NAMALWA (cell line): ENCODE results near the gene ZBTB47.

Experiments used
- DNase-seq: peaks from one replicate; pipeline ENCODE4 v3.0.0-alpha.2; 2015; ENCODE audit warnings: low spot score

The ZBTB47 gene

DNA sequence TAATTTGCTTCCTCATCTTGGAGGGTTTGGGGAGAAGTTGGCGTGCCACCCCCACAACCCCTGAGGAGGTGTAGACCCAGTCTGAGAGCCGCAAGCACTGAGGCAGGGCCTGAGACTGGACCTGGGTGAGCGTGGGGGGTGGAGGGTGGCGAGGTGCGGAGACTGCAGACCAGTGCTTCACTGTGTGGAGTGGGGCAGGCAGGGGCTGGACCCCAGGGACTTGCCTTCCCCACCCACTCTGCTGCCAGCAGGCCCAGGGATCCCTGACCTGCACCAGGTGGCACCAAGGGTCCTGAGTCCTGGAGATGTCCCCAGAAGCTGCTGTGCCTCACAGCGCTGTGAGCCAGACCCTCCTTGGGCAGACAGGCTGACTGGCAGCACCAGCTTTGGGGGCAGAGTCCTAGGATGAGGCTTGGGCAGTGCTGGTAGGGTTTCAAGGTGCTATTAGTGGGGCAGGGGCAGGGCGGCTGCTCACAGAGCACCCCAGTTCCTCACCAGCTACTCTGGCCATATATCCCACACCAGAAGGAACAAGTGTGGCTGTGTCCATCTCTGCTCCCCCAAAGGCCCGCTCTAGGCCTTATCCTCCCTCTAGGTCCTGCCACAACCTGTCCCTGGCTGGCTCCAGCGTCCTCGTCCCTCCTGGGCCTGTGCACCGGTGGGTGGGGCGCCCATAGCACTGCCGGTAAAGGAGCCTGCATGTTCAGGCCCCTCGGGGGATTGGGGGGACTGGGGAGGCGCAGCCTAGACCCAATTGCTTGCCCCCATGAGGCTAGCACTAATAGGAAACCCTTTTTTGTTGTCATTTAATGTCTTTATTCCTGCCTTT lies 11.8 kb downstream of the ZBTB47 start:
- no peak for DNase-seq

DNA sequence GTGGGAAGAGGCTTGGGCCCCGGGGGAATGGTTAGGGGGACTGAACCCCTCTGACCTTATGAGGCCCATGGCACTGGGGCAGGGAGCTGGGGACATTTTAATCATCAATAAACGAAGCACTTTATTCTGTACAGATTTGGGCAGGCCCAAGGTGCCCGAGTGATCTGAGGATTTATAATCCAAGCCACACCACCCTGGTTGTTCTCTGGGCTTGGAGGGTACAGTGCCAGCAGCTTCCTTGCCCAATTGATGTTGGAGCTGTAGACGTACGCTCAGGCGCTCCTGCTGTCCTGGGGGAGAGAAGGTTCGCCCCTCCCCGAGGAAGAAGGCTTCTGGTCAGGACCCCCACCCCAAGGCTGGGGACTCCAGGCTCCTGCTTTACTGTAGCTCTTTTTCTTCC lies 12.5 kb downstream of the ZBTB47 start:
- DNase-seq = no peak

DNA sequence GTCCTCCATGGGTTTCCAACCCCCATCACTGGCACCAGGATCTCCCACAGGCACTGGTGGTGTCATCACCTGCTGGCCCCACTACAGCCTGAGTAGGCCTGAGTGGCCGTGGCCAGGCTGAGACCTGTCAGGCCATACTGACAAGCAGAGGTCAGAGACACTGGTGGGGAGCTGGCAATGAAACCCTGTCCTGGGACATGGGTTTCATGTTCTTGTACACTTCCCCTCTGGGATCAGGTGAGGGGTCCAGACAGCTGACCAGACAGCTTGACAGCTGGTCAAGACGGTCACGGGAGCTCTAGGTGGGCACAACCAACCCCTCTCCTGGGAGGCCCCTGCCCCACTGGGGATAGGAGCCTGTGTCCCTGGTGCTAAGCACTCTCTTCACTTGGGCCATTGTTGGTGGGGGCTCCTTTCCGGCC lies 13.1 kb downstream of the ZBTB47 start:
- DNase-seq = no peak

DNA sequence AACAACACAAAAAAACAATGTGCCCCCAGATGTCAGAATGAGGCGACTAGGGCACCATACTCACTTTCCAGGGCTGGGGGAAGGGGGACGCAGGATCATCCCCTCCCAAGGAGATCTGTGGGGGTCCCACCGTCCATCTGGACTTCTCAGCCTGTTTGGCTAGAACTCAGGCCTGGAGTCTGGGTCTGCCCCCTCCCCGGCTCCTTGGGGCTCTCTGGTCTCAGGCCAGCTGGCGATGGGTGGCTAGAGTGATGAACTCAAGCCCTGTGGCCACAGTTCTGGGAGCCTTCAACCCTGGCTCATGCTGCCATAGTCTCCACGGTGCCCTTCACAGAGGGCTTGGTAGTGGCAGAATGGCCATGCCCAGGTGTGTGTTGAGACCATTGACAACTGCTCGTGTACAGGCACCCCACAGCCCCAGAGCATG lies 13.6 kb downstream of the ZBTB47 start:
- no peak for DNase-seq

DNA sequence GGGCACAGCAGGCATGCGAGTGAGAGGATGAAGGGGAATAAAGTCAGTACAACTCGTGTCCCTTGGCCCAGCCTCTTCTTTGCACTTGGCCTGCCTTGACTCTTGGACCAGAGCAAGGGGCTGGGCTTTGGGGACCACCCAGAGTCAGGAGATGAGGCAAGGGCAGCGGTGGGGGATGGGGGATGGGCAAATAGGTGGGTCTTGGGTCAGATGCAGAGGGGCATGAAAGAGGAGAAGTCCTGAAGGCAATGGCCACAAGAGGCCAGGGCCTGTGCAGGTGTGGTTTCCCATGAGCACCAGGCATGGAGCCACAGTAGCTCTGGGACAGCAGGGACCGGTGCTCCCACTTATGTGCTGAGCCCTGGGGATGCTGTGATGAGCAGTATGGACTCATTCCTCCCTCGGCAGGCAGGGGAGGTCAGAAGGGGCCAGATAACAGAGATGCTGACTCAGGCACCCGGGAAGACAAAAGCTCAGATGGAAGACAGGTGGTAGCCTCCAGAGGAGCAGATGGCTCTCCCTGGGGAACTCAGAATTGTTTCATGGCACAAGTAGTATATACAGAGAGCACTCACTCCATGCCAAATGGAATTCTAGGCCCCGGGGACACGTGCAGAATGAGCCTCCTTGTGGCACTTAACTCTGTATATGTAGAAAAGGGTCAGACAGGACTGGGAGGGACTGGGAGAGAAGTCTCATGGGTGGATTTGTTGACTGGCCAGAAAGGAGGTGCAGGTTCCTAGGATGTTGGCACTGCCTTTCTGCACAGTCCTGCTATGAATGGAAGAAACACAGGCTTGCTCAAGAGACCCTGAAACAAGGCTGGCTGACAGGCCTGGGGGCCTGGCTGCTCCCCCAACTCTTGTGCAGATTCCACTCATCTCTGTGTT lies 14.3 kb downstream of the ZBTB47 start:
- DNase-seq = no peak

DNA sequence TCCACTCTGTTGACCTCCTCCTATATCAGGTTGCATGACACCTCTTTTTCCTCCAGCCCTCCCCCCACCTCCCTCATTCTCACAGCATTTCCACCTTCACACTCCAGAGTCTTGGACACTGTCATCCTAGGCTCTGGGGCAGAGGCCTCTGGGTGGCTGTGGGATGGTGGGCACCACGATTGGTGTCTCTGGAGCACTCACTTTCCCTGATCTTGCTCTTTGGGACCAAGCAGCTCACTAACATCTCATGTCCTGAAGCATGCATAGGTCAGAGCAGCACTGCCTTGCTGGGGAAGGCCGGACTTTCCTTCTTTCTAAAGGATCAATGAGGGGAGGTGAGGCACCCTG lies 14.9 kb downstream of the ZBTB47 start:
- no peak for DNase-seq

DNA sequence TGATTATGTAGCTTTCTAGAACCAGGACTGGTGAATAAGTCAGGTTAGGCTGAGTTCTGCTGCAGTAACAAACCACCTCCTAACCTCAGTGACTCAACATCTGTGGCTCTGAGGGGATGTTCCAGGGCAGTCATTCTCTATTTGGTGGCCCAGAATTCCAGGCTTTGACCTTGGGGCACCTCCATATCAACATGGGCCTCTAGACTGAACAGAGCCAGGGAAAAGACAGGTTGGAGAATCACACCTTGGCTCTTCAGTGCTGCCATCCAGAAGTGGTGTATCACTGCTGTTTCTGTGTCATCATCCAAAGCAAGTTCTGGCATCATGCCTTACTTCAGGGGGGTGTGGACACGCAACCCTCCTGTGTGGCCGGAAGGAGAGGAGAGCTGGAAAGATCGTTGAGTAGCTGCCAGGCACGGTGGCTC lies 15.3 kb downstream of the ZBTB47 start:
- DNase-seq = no peak

DNA sequence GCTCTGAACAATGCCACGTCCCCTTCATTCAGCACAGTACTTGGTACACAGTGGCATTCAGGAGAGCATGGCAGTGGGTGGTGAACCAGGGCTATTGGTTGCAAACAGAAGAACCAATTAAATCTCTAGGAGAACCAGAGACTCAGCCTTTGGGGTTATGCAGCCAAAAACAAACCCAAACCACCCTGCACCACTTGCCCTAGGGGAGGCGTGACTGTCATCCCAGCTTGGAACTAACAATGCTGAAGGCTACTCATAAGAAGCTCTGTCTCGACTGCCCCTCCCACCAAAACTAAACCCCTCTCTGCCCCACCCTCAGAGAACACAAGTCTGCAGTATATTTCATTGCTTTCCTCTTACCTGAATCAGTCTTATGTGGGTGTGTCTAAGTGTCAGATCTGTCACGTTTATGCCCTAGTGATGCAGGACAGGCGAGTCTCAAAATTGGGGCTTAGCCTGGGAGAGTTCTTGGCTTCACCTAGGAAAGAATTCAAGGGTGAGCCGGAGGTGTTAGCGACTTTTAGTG lies 16.6 kb downstream of the ZBTB47 start:
- no peak for DNase-seq

DNA sequence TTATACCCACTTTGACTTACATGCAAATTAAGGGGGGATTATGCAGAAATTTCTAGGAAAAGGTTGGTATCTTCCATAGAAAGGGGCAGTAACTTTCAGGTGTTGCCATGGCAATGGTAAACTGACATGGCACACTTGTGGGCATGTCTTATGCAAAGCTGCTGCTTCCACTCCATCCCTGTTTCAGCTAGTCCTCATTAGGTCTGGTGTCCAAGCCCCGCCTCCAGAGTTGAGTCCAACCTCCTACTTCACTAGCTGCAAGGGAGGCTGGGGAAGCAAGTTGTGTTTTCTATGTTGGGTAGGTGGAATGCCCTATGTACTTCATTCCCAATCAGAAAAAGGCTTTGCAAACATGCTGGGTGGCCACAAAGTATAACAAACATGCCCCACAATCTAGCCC lies 17.2 kb downstream of the ZBTB47 start:
- DNase-seq = no peak

DNA sequence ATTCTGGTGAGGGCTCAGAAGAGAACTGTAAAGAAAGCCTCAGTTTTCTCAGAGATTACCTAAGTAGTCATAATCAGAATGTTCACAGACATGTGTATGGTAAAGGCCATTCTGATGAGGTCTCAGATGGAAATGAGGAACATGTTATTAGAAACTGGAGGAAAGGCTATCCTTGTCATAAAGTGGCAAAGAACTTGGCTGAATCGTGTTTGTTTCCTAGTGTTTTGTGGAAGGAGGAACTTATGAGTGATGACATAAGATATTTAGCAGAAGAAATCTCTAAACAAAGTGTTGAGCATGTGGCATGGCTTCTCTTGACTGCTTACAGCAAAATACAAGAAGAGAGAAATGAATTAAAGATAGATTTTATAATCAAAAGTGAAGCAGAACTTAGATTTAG lies 19.0 kb downstream of the ZBTB47 start:
- DNase-seq = no peak

DNA sequence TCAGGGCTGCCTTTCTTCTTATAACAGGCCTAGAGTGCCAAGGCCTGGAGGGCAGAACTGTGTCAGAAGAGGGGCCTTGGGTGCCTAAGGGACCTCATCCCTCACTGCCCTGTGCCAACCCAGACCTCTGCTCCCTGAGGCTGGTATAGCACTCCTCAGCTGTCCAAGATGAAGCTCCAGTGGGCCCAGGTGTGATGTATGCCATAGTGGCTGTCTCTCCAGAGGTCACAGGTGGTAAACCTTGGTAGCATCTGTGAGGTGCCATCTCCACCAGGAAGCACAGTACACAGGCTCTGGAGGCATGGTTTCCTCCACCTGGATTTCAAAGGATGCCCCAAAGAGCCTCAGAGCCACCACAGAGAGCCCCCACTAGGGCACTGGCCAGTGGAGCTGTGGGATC lies 19.6 kb downstream of the ZBTB47 start:
- no peak for DNase-seq

DNA sequence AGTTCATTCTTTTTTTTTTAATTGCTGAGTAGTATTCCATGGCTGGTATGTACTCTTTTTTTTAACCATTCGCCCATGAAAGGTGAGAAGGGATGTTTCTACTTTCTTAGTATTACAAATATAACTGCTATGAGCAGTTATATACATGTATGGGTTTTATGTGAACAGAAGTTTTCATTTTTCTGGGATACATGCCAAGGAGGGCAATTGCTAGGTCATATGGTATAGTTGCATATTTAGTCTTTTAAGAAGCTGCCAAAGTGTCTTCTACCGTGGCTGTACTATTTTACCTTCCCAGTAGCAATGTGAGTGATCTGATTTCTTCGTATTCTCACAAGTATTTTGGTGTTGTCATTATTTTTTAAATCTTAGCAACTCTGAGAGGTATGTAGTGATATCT lies 20.6 kb downstream of the ZBTB47 start:
- no peak for DNase-seq

DNA sequence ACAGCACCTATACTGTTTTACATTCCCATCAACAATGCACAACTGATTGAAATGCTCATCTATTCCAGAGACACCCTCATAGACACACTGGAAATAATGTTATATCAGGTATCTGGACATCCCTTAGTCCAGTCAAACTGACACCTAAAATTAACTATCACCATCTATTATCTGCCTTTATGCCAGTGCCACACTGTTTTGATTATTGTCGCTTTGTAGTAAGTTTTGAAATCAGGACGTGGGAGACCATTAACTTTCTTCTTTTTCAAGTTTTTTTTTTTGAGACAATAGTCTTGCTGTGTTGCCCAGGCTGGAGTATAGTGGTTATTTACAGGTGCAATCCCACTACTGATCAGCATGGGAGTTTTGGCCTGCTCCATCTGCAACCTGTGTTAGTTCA lies 22.4 kb downstream of the ZBTB47 start:
- no peak for DNase-seq

DNA sequence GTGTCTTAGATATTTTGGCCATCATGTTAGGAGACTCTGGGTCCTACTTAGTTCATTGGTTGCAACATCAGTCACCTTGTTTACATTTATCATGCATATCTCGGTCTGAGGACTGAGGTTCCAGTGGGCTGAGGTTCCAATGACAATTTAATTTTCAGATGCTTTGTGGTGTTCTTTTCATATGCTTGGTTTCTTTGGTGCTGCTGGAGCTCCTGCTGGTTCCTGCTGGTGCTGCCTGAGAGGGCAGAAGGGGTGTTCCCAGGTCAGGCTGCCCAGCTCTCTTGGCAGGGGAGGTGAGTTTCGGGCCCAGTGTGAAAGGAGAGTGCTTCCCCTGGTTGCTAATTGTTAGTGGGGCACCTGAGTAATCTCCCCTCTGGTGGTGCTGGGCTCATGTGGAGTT lies 24.9 kb downstream of the ZBTB47 start:
- DNase-seq = no peak

DNA sequence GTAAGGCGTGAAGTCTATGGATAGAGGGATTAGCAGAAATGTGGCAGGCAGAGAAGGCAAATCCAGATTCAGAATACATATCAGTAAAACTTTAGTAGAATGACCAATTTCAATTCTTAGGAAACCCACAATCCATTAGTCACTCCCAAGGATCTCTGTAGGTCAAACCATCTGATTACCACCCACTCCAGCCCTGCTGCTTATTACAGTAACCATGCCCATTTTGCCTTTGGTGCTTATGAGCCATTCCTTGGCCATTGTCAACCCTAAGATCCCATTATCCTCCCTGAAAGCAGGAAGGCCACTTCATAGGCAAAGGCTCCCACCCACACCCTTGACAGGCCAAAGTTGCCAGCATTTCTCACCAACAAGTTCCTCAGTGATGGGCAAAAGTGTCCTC lies 26.8 kb downstream of the ZBTB47 start:
- DNase-seq = no peak

DNA sequence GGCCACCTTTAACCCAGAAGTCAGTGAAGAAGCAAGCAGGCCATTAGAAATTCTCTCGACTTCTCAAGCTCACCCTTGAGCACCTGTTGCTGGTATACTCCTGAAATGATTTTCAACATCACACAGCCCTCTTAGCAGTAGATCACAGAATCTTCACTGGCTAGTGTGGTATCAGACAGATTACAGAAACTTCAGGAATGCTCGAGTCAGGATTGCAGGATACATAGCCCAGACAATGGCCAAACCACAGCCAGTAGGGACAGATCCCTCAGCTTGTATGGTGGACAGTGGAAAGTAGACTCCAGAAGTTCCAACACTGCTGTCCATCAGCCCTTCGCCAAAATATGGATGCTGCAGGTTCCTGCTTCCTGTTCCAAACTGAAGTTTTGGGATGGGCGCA lies 27.3 kb downstream of the ZBTB47 start:
- no peak for DNase-seq

DNA sequence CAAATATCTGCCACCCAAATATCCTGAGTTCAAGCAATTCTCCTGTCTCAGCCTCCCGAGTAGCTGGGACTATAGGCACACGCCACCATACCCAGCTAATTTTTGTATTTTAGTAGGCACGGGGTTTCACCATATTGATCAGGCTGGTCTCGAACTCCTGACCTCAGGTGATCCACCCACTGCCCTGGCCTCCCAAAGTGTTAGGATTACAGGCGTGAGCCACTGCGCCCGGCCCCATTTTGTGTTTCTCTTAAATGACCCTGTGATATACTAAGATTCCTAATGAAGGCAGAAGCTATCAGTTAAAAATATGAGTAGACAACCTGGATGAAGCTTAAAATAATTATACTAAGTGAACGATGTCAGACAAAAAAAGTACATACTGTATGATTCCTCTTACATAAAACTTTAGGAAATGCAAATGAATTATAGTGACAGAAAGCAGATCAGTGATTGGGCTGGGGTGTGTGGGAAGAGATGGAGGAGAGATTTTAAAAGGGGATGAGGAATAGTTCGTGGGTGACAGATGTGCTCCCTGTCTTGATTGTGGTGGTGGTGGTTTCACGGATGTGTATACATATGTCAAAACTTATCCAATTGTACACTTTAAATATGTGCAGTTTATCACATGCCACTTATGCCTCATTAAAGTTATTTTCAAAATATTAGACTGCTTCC lies 28.0 kb downstream of the ZBTB47 start:
- no peak for DNase-seq

DNA sequence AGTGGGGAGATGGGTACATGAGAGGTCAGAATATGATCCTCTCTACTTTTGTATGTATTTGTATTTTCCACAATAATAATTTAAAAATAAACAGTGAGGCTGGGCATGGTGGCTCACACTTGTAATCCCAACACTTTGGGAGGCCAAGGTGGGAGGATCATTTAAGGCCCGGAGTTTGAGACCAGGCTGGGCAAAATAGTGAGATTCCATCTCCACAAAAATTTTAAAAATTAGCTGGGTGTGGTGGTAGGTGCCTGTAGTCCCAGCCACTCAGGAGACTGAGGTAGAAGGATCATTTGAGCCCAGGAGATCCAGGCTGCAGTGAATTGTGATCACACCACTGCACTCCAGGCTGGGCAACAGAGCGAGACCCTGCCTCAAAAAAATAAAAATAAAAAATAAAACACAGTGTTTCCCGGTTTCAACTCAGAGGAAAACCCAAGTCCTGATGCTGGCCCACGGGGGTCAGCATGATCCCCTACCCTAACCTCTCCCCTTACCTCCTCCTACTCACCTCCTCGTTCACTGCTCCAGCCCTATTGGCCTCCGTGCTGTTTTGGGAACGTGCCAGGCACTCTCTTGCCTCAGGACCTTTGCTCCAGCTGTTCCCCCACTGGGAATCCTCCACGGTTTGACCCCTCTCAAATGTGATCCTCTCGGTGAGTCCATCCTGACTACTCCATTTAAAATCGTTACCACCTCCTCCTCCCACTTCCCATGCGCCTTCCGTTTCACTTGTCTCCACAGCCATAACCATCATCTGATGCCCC lies 29.0 kb downstream of the ZBTB47 start:
- DNase-seq = no peak

DNA sequence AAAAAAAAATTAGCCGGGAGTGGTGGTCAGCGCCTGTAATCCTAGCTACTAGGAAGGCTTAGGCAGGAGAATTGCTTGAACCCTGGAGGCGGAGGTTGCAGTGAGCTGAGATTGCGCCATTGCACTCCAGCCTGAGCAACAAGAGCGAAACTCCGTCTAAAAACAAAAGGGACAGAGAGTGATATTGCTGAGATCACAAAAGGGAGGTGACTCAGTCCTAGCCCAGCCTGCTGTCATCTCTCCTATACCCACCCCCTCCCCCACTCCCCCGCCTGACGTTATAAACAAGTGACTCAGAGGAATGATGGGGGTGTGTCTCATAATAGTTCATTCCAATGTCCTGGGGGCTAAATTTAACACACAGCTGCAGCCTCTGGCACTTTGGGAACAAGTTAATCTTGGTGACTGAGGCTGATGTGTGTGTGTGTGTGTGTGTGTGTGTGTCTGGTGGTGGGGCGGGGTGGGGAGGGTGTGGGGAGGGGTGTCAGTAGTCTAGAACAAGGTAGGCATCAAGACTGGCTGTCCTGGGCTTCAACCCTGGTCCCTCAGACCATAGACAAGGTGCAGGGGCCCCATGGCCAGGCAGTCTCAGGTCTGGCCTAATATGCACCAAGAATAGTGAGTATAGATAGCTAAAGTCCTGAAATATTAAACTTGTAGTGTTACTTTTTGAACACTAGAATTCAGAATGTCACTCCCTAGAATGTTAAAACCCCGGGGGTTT lies 30.5 kb downstream of the ZBTB47 start:
- DNase-seq = no peak

DNA sequence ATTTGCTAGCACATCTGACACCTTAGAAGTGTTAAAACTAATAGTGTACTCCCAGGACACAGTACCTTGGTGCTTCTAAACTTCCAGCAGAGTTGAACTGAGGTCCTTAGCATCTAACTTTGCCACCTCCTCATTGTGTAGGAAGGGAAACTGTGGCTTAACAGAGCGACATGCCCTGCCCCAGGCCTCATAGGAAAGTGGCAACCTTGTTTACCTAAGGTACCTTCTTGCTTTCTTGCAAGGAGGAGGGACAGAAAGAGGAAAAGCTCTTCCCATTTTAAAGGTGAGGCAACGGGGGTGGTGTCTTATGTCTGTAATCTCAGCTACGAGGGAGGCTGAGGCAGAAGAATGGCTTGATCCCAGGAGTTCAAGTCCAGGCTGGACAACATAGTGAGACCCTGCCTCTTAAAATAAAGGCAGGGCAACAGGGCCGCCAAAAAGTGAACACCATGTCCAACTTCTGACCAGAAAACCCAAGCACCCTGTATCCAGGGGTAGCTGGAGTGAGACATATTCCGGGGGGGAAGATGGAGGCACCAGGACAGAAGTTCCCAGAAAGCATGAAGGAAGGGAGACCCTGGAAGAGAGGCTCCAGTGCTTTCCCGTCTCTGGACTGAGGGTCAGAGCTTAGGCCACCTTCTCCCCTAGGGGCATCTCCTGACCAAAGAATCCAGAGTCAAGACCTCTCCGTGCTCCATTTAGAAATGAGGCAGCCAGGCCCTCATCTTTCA lies 31.3 kb downstream of the ZBTB47 start:
- no peak for DNase-seq
